GM06990 (cell line): ENCODE data around the gene SCAF8.
A peak's percentile ranks its signal among the peaks of the same experiment; 100 is the strongest.

Source experiments
- DNase-seq: peaks from one replicate; pipeline ENCODE4 v3.0.0-alpha.2; 2011; ENCODE audit not compliant: insufficient read length; ENCODE audit errors: extremely low read depth
- H3K27me3 ChIP-seq: replicated peaks from 2 replicates; pipeline ENCODE4 v1.6.0; 2011; ENCODE audit warnings: low read length; ENCODE audit not compliant: control insufficient read depth, insufficient read depth
- H3K36me3 ChIP-seq: 2 replicates; pipeline ENCODE4 v1.5.1; 2011; ENCODE audit warnings: low read length; ENCODE audit not compliant: control insufficient read depth, insufficient read depth
- H3K4me3 ChIP-seq: replicated peaks from 2 replicates; pipeline ENCODE4 v1.5.1; 2011; ENCODE audit warnings: low read depth, mild to moderate bottlenecking, control low read depth, low read length
- CTCF ChIP-seq: IDR thresholded peaks from 2 replicates; pipeline ENCODE4 v1.5.1; 2011; ENCODE audit warnings: low read length, control low read depth, mild to moderate bottlenecking, inconsistent platforms; ENCODE audit not compliant: insufficient read depth, poor library complexity, severe bottlenecking

SCAF8 gene

GRCh38 chr6:154733183-154733625, at the start of gene SCAF8:
SCAF8 (plus strand) TSS chr6:154733416; CDS start chr6:154733901, 485 bp downstream.
- peak; percentile 90 for DNase-seq
- Histone ChIP-seq H3K4me3 (peak within 1 kb of the TSS; percentile 75), H3K36me3 (no peaks in the 10 kb centered on the region), H3K27me3 (no peaks in the 10 kb centered on the region)
- peak; percentile 50 for TF ChIP-seq CTCF

GRCh38 chr6:154683756-154684523, 49.3 kb upstream of the SCAF8 start:
- no peaks in the 10 kb centered on the region for H3K36me3 ChIP-seq
- DNase-seq, result peak; percentile 50
- no peak overlapping the region for H3K4me3 ChIP-seq
- H3K27me3 ChIP-seq, result no peaks in the 10 kb centered on the region
- TF ChIP-seq CTCF, result no peak

GRCh38 chr6:154686162-154686561, 47.1 kb upstream of the SCAF8 start:
- no peaks in the 10 kb centered on the region for H3K36me3 ChIP-seq
- no peaks in the 10 kb centered on the region for H3K27me3 ChIP-seq
- no peak overlapping the region for H3K4me3 ChIP-seq
- no peak for DNase-seq
- no peak for TF ChIP-seq CTCF

GRCh38 chr6:154689493-154690255, 43.5 kb upstream of the SCAF8 start:
- TF ChIP-seq CTCF, result no peak
- DNase-seq, result no peak
- Histone ChIP-seq H3K4me3 (no peak overlapping the region), H3K27me3 (no peaks in the 10 kb centered on the region), H3K36me3 (no peaks in the 10 kb centered on the region)

- TF ChIP-seq CTCF, result no peak
- Histone ChIP-seq H3K27me3 (no peaks in the 10 kb centered on the region), H3K4me3 (no peak overlapping the region), H3K36me3 (no peaks in the 10 kb centered on the region)
- DNase-seq, result no peak
These were observed 42.4 kb upstream of the SCAF8 start for GRCh38 chr6:154690857-154691256.
